GM19467 (cell line): Measurements from ENCODE around the gene WDR59.
"Not testable (repeated sequence)": the region's sequence is repeated elsewhere in the genome, so short reads cannot be mapped to it uniquely, and the experiment has no call there.

Source experiments
- ATAC-seq: cut with Tn5 transposase; IDR thresholded peaks from one replicate; pipeline ENCODE4 v1.9.1; 2021; ENCODE audit warnings: mild to moderate bottlenecking, moderate library complexity; ENCODE audit not compliant: unreplicated experiment

Gene WDR59

GRCh38 chr16:75013123-75013522 is 28.2 kb upstream of the WDR59 start:
- not testable (repeated sequence) for ATAC-seq

- ATAC-seq, result peak; percentile 31
Measured at GRCh38 chr16:75012380-75013081, 27.6 kb upstream of the WDR59 start.

GRCh38 chr16:75011634-75012307 is 26.8 kb upstream of the WDR59 start:
- peak; percentile 46 for ATAC-seq

DNA sequence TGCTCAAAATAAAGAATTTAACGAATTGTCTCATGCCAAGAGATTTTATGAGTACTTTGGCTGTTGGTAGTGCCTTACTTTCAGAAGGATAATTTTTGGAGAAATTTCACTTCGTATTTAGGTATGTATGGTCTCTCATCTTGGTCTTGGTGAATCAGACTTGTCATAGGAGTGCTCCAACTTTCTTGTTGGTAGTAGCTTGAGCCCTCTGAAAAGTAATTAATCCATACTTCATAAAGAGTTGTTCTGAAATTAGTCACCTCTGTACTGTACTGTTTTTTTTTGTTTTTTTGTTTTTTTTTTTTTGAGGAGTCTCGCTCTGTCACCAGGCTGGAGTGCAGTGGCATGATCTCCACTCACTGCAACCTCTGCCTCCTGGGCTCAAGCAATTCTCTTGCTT is 25.5 kb upstream of the WDR59 start:
- no peak for ATAC-seq

GRCh38 chr16:75007443-75007842 is 22.5 kb upstream of the WDR59 start:
- no peak for ATAC-seq

GRCh38 chr16:75005697-75006096 is 20.8 kb upstream of the WDR59 start:
- no peak for ATAC-seq

- ATAC-seq, result no peak
Measured at GRCh38 chr16:75004460-75004859, 19.5 kb upstream of the WDR59 start.

GRCh38 chr16:75003931-75004330 is 19.0 kb upstream of the WDR59 start:
- no peak for ATAC-seq

DNA sequence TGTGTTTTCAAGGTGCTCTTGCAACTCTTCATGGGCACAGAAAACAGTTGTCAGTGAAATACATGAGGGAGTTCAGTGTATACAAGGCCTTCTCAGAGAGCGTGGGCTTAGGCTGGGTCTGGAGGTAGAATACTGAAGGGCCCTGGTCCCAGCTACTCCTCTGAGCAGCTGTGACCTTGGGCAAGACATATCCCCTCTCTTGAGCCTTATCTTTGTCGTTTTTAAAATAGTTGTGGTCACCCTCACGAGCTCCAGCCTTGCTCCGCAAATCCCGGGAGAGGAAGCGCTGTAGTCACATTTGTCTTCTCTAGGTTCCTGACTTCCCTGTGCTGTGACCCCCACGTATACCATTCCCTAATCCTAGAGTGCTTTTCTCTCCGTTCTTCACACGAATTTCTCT is 17.6 kb upstream of the WDR59 start:
- ATAC-seq, result no peak

GRCh38 chr16:75000481-75001081 is 15.7 kb upstream of the WDR59 start:
- ATAC-seq, result no peak

- peak; percentile 34 for ATAC-seq
Measured at GRCh38 chr16:74999609-75000480, 14.9 kb upstream of the WDR59 start.

- ATAC-seq, result peak; percentile 31
Measured at GRCh38 chr16:74999219-74999608, 14.3 kb upstream of the WDR59 start.

- peak; percentile 58 for ATAC-seq
Measured at GRCh38 chr16:74998481-74999218, 13.7 kb upstream of the WDR59 start, which contains the start of gene ZNRF1. TSS of gene ZNRF1 (plus strand) at chr16:74999024. CDS start at chr16:74999672, 648 bp downstream.

- no peak for ATAC-seq
Measured at GRCh38 chr16:74997042-74997491, 12.1 kb upstream of the WDR59 start.

DNA sequence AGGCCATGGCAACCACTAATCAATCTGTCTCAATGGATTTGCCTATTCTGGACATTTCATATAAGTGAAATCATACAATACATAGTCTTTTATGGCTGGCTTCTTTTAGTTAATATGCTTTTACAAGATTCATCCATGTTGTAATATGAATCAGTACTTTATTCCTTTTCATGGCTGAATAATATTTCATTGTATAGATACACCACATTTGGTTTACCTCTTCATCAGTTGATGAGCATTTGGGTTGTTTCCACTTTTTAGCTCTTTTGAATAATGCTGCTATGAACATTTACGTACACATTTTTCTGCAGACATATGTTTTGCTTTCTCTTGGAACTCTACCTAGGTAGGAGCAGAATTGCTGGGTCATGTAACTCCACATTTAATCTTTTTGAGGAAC is 11.1 kb upstream of the WDR59 start:
- no peak for ATAC-seq

- no peak for ATAC-seq
Measured at GRCh38 chr16:74991593-74992403, 6.9 kb upstream of the WDR59 start.

GRCh38 chr16:74991268-74991592 is 6.3 kb upstream of the WDR59 start:
- no peak for ATAC-seq

DNA sequence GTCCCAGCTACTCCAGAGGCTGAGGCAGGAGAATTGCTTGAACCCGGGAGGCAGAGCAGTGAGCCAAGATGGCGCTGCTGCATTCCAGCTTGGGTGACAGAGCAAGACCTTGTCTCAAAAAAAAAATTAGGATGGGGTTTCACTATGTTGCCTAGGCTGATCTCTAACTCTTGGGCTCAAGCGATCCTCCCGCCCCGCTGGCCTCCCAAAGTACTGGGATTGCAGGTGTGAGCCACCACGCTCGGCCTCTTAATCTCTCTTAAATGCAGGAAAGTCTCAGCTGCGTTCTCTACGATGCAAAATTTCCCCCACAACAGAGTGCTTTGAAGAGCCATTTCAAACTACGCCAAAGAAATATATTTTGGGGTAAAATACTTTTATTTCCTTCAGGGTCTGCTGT is 5.9 kb upstream of the WDR59 start:
- ATAC-seq, result no peak

DNA sequence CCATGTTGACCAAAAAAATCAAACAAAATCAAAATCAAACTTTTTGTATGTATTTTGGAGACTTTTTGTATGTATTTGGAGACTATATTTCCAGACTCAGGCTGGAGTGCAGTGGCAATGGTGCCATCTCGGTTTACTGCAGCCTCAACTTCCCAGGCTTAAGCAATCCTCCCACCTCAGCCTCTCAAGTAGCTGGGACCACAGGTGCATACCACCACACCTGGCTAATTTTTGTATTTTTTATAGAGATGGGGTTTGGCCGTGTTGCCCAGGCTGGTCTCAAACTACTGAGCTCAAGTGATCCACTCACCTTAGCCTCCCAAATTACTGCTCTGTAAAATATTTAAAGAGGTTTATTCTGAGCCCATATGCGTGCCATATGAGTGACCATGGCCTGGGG is 4.9 kb upstream of the WDR59 start:
- not testable (repeated sequence) for ATAC-seq
